GM19023 (cell line): ENCODE results near the gene INPP4A.
"Not testable (repeated sequence)": the region's sequence is repeated elsewhere in the genome, so short reads cannot be mapped to it uniquely, and the experiment has no call there.

Experiments used
- ATAC-seq: cut with Tn5 transposase; IDR thresholded peaks from one replicate; pipeline ENCODE4 v1.9.1; 2021; ENCODE audit warnings: mild to moderate bottlenecking, moderate library complexity; ENCODE audit not compliant: unreplicated experiment

INPP4A gene

DNA sequence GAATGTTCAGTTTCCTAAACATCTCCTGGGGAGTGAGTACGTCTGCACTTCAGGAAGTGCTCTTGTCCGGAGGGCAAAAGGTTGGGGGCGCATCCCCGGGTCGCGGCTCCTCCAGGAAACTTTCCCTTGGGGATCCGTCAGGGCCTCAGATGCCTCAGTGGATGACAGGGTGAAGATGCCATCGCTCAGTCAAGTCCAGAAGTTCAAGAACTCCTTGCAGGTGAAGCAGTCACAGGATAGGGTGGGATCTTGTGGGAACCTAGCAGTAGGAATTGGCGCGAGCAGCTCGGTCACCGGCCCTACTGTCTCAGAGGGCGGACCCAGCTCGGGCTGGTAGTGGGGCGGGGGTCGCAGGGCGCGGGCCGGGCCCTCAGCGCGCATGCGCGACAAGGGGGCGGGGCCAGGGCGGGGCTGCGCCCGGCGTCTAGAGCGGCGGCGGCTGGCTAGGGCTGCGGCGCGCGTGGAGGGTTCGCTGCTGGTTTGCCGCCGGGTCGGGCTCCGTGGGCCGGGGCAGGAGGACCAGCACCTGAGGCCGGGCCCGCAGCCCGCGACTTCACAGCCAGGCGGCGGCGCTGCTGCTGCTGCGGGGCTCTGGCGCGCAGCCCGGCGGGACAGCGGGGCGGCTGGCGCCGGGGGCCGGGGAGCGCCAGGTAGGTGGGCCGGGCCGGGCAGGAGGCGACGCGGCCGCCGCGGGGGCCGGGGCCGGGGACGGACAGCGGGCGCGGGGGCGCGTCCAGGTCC, at the start of gene INPP4A:
INPP4A (plus strand) TSS at position 423 of the 741 bp plus-strand sequence. CDS start 75,191 bp downstream, outside the sequence.
- peak; percentile 74 for ATAC-seq

GRCh38 chr2:98395977-98396376, 48.7 kb upstream of the INPP4A start:
- ATAC-seq: no peak

GRCh38 chr2:98396745-98397355, 47.8 kb upstream of the INPP4A start:
- ATAC-seq: no peak

DNA sequence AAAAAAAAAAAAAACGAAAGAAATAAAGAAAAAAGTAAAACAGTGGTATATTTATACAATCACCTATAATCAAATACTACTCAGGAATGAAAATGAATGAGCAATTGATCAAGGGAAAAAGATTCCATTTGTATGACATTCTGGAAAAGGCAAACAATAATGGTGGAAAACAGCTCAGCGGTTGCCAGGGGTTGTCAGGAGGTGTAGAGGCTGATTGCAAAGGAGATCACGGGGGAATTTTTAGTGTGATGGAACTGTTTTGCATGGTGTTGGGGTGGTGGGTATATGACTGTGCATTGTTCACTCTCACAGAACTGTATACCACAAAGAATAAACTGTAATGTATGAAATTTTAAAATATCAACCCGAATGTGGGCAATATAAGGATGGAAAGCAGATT, 45.5 kb upstream of the INPP4A start:
- ATAC-seq: no peak

- ATAC-seq: no peak
Observed at GRCh38 chr2:98403878-98404277, 40.8 kb upstream of the INPP4A start.

- ATAC-seq: no peak
Observed at GRCh38 chr2:98404556-98405250, 40.0 kb upstream of the INPP4A start.

DNA sequence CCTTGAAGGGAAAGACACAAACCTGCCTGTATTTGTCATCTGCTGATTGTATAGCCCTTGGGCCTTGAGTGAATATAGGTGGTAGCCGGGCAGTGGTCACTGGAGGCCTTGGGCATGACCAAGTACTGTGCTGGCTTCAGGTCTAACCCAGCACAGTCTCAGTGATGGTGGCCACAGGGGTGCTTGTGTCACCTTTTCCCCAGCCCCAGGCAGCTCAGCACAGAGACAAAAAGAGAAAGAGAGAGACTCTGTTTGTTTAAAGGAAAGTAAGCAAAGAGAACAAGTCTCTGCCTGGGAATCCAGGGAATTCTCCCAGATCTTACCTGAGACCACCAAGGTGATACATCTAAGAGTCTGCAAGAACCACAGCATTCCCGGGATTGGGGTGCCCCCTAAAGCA, 39.4 kb upstream of the INPP4A start:
- ATAC-seq: no peak

DNA sequence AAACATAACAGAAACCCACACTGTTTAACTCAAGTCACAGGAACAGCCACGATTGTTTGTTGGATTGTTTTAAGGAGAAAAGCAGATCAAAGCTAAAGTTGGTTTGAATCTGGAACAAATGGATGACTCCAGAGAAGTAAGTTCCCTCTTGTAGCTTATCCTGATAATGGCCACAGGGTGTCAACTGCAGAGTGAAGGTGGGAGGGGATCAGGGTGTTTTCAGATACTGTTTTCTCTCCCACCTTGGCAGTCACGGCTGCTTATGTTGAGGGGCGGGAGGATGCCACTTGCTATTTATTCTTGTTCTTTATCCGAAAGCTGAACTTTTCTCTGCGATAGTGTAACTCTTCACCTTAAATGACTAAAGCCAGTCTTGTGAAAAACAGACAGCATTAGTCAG, 36.5 kb upstream of the INPP4A start:
- no peak for ATAC-seq

DNA sequence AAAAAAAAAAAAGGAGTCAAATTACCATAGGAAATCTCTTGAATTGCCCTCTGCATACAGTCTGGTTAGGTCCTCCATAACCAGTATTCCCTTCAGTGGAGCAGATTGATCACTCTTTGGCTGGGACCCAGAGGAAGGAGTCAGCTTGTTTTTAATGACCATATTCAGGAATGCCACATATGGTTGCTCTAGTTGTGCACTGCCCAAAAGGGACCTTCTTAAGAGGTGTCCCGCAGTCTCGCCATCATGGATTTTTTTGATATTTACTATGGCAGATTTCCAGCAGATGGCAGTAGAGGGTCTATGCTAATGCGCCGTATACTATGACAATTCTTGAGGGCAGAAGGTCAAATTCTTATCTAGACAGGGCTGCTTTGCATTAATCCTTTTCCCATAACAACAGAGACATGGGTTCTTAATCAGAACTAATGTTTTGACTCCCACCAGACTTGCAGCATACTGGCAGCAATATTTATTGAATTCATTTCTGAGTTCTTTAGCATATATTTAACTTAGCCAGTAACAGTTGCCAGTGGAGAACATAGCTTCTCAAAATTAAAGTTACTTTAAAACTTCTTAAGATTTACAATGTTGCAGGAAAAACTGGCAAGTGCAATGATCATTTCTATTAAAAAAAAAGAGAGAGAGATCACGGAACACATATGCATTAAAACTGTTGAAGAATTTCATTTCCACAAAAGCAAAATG, 31.8 kb upstream of the INPP4A start:
- ATAC-seq: no peak

DNA sequence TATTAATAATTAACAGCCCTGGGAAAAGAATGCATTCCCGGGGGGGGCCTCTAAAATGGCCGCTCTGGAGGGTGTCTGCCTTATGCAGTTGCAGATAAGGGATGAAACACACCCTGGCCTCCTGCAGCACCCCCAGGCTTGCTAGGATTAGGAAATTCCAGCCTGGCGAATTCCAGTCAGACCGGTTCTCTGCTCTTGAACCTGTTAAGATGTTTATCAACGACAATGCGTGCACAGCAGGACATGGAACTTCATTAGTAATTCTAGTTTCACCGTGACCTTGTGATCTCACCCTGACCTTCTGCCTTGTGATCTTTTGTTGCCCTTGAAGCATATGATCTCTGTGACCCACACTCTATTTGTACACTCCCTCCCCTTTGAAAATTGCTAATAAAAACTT, 30.4 kb upstream of the INPP4A start:
- ATAC-seq: not testable (repeated sequence)

- not testable (repeated sequence) for ATAC-seq
Observed at GRCh38 chr2:98415719-98416248, 28.9 kb upstream of the INPP4A start.

DNA sequence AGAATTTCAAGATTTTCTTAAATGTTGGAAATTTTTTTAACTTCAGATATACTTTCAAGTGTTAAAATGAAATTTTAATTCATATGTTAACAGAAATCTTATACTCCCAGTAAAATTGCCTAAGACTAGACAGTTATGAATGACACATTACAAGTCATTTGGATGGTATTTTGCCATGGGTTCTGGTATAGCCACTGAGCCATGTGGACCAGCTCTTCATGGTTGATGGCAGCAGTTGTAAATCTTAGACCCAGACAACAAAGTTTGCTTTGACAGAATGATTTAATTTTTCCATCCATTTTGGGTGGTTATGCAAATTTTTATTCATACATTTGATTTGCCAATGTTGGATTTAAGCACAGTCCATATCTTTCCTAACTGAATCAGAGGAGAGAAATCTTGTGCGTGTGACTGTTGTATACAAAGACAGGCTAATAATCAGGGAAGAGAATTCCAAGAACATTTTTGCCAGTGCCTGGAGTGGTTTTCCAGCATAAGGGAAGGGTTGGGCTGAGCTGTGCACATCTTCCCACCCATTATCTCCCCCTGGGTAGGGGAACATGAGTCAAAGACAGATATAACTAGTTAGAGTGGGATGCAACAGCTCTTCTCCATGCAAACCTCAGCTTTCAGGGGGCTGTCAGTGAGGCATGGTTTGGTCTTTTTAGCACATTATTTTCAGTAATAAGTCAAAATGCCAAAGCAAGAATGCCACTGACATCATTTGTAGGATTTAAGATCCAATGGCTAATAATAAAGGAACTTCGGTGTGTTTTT, 28.1 kb upstream of the INPP4A start:
- no peak for ATAC-seq

GRCh38 chr2:98419544-98419943, 25.1 kb upstream of the INPP4A start:
- no peak for ATAC-seq

DNA sequence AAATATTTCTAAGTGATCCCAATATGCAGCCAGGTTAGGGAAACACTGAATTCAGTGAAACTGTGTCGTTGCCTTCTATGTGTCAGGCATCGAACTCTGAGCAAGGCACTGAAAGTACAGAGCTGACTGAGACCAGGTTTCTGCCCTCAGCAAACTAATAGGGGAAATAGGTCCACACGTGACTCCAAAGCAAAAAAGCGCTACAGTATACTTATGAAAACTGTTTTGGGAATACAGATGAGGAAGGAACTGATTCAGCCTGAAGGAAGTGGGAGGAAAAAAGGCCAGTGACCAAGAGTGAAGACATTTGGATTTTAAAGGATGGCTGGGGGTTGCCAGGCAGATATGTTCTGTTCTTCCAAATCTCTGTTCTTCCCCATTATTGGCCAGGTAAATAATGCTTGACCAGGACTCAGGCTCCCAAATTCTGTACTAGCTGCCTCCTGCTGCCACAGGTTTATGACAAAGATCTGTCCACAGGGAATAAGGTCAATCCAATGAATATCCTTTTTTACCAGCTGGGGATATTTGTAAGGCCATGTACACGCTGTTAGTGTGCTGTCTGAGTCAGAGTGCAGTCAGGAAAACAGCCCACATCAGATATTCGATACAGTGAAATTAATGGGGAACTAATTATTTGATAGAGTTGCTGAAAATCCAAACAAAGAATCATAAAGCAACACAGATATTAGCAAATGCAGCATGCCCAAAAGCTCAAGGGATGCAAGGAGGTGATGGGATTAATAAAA, 24.5 kb upstream of the INPP4A start:
- ATAC-seq: no peak

- ATAC-seq: no peak
Observed at GRCh38 chr2:98422449-98422848, 22.2 kb upstream of the INPP4A start.

DNA sequence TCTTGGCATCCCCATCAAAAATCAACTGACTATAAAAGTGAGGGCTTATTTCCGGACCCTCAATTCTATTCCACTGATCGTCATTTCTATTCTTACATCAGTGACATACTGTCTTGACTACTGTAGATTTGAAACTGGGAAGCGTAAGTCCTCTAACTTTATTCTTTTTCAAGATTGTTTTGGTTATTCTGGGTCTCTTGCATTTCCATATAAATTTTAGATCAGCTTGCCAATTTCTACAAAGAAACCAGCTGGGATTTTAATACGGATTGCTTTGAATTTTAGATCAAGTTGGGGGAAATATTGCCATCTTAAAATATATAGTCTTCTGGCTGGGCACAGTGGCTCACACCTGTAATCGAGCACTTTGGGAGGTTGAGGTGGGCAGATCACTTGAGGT, 17.9 kb upstream of the INPP4A start:
- ATAC-seq: no peak

DNA sequence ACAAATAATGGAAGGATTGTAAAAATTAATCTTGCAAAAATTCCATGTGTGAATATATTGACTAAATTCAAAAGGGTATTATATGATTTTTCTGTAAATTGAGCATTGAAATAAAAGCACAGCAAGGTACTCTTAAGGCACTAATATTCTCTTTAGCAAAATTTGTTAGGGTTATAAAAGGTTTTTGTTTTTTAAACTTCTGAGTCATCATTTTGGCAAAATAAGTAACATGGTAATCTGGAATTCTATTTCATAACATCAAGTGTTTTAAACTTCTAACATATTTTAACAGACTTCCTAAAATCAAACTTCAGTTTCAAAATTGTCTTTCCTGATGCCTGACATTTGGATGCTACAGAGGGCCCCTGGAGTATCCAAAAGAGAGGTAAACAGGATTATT, 12.5 kb upstream of the INPP4A start:
- no peak for ATAC-seq

- no peak for ATAC-seq
Observed at GRCh38 chr2:98433363-98433964, 11.2 kb upstream of the INPP4A start.

- no peak for ATAC-seq
Observed at GRCh38 chr2:98434492-98434891, 10.2 kb upstream of the INPP4A start.
